B cell (primary cell): ENCODE data around the gene DCAF15.

Experiments
- EZH2 ChIP-seq: IDR thresholded peaks from 2 replicates; pipeline ENCODE4 v1.6.1; 2012; ENCODE audit warnings: borderline replicate concordance, low read depth, mild to moderate bottlenecking, moderate library complexity, low read length; ENCODE audit not compliant: insufficient read depth, poor library complexity, severe bottlenecking
- TF ChIP-seq, protein P1 (sequence below): fragments of 200-600 bp; IDR thresholded peaks from one replicate; pipeline ENCODE4 v1.8.0; 2022; ENCODE audit warnings: antibody characterized with exemption, mild to moderate bottlenecking

DNA sequence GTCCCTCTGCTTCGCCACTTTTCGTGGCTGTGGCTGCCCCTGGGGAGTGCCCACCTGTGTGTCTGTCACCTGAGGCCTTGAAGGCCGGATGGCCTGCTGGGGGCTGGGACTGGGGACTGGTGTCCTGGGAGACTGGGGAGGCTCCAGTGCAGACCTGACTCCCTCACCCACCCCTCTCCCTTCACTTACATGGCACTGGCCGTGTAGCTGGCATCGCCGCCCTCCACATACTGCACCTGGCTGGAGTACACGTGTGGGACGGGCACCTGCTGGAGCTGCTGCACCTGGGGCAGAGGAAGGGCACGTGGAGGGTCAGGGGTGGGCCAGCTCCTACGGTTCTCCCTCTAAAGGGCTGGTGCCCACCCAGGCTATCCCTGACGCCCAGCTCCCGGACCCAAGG, 25.5 kb downstream of the DCAF15 start:
- TF ChIP-seq, protein P1, sequence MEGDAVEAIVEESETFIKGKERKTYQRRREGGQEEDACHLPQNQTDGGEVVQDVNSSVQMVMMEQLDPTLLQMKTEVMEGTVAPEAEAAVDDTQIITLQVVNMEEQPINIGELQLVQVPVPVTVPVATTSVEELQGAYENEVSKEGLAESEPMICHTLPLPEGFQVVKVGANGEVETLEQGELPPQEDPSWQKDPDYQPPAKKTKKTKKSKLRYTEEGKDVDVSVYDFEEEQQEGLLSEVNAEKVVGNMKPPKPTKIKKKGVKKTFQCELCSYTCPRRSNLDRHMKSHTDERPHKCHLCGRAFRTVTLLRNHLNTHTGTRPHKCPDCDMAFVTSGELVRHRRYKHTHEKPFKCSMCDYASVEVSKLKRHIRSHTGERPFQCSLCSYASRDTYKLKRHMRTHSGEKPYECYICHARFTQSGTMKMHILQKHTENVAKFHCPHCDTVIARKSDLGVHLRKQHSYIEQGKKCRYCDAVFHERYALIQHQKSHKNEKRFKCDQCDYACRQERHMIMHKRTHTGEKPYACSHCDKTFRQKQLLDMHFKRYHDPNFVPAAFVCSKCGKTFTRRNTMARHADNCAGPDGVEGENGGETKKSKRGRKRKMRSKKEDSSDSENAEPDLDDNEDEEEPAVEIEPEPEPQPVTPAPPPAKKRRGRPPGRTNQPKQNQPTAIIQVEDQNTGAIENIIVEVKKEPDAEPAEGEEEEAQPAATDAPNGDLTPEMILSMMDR, result no peak
- TF ChIP-seq EZH2, result no peak
